Astrocyte of the cerebellum (primary cell): ENCODE data around the gene ATF6B.
"Not testable (repeated sequence)": the region's sequence is repeated elsewhere in the genome, so short reads cannot be mapped to it uniquely, and the experiment has no call there.

Source experiments
- DNase-seq: peaks from one replicate; pipeline ENCODE4 v3.0.0-alpha.2; 2011; ENCODE audit warnings: low read depth
- H3K4me3 ChIP-seq: 2 replicates; pipeline ENCODE4 v1.5.1; 2011; ENCODE audit warnings: mild to moderate bottlenecking, low read depth, low read length, moderate library complexity
- CTCF ChIP-seq: IDR thresholded peaks from 2 replicates; pipeline ENCODE4 v1.5.1; 2012; ENCODE audit warnings: low read length, low read depth, moderate library complexity, mild to moderate bottlenecking; ENCODE audit errors: missing control alignments
- in situ Hi-C: cut with HindIII; loops from 2 replicates; pipeline ENCODE4 v1.10.0; 2017; ENCODE audit warnings: low sequenced_read_pairs

ATF6B gene

GRCh38 chr6:32108727-32109113 lies 19.3 kb downstream of the ATF6B start:
- in situ Hi-C loops, result no loop called here
- no peak overlapping the region for H3K4me3 ChIP-seq

GRCh38 chr6:32108094-32108627 lies 19.9 kb downstream of the ATF6B start:
- DNase-seq, result no peak
- H3K4me3 ChIP-seq, result no peak overlapping the region
- in situ Hi-C loops, result no loop called here
- TF ChIP-seq CTCF, result no peak

More at GRCh38 chr6:32108727-32109113, 19.3 kb downstream of the ATF6B start:
- TF ChIP-seq CTCF, result no peak
- DNase-seq, result no peak

GRCh38 chr6:32107406-32107805 lies 20.6 kb downstream of the ATF6B start:
- H3K4me3 ChIP-seq, result no peak overlapping the region
- in situ Hi-C loops, result no loop called here
- DNase-seq, result no peak
- TF ChIP-seq CTCF, result no peak

- no peak for TF ChIP-seq CTCF
- no peak overlapping the region for H3K4me3 ChIP-seq
- DNase-seq, result no peak
- in situ Hi-C loops, result no loop called here
Observed at GRCh38 chr6:32105433-32105832, 22.6 kb downstream of the ATF6B start.

- H3K4me3 ChIP-seq, result no peak overlapping the region
- no peak for DNase-seq
- in situ Hi-C loops, result no loop called here
- TF ChIP-seq CTCF, result no peak
Observed at GRCh38 chr6:32102255-32102654, 25.8 kb downstream of the ATF6B start.

- DNase-seq, in situ Hi-C loops, H3K4me3 ChIP-seq: not testable (repeated sequence)
Observed at GRCh38 chr6:32100251-32100650, 27.8 kb downstream of the ATF6B start.

- no peak for TF ChIP-seq CTCF
- in situ Hi-C loops, result no loop called here
- H3K4me3 ChIP-seq, result no peak overlapping the region
- no peak for DNase-seq
Observed at GRCh38 chr6:32097364-32097763, 30.7 kb downstream of the ATF6B start.
